Hepatocyte (in vitro differentiated cells): ENCODE data around the gene BCAS3. TPM values are rescaled to one million over a fixed set of nuclear protein-coding genes. Genes with fewer than 3 reads are reported as not detected.
"Not testable (repeated sequence)": the region's sequence is repeated elsewhere in the genome, so short reads cannot be mapped to it uniquely, and the experiment has no call there.

Experiments used
- DNase-seq: peaks from one replicate; pipeline ENCODE4 v3.0.0-alpha.2; 2016; ENCODE audit warnings: low spot score
- H2AFZ ChIP-seq: fragments of 200-600 bp; sonication (generic); 2 replicates; pipeline ENCODE4 v1.6.0; 2016; ENCODE audit warnings: antibody characterized with exemption, mild to moderate bottlenecking
- H3K27ac ChIP-seq: fragments of 200-600 bp; sonication (generic); 2 replicates; pipeline ENCODE4 v1.5.1; 2016; ENCODE audit warnings: mild to moderate bottlenecking
- H3K27me3 ChIP-seq: fragments of 200-600 bp; sonication (generic); 2 replicates; pipeline ENCODE4 v1.6.1; 2016
- H3K36me3 ChIP-seq: fragments of 200-600 bp; sonication (generic); replicated peaks from 2 replicates; pipeline ENCODE4 v1.5.1; 2016; ENCODE audit warnings: low read depth; ENCODE audit not compliant: insufficient read depth
- H3K4me1 ChIP-seq: fragments of 200-600 bp; sonication (generic); 2 replicates; pipeline ENCODE4 v1.5.1; 2016; ENCODE audit warnings: mild to moderate bottlenecking, moderate library complexity; ENCODE audit not compliant: insufficient read depth
- H3K4me2 ChIP-seq: fragments of 200-600 bp; sonication (generic); 2 replicates; pipeline ENCODE4 v1.6.0; 2016
- H3K4me3 ChIP-seq: fragments of 200-600 bp; sonication (generic); 2 replicates; pipeline ENCODE4 v1.5.1; 2016; ENCODE audit warnings: mild to moderate bottlenecking
- H3K79me2 ChIP-seq: fragments of 200-600 bp; sonication (generic); 2 replicates; pipeline ENCODE4 v1.6.0; 2017; ENCODE audit warnings: mild to moderate bottlenecking
- H3K9me2 ChIP-seq: fragments of 200-600 bp; sonication (generic); replicated peaks from 2 replicates; pipeline ENCODE4 v1.6.0; 2017; ENCODE audit warnings: mild to moderate bottlenecking; ENCODE audit not compliant: insufficient read depth
- H3K9me3 ChIP-seq: fragments of 200-600 bp; sonication (generic); 2 replicates; pipeline ENCODE4 v1.5.1; 2016; ENCODE audit warnings: low read depth, mild to moderate bottlenecking
- H4K20me1 ChIP-seq: fragments of 200-600 bp; sonication (generic); 2 replicates; pipeline ENCODE4 v1.6.0; 2016; ENCODE audit warnings: mild to moderate bottlenecking; ENCODE audit not compliant: insufficient read depth, poor library complexity, severe bottlenecking
- CTCF ChIP-seq: fragments of 200-600 bp; sonication (generic); IDR thresholded peaks from 2 replicates; pipeline ENCODE4 v1.5.1; 2016; ENCODE audit warnings: antibody characterized with exemption, mild to moderate bottlenecking; ENCODE audit not compliant: poor library complexity
- EZH2 ChIP-seq: fragments of 200-600 bp; sonication (generic); IDR thresholded peaks from 2 replicates; pipeline ENCODE4 v1.6.1; 2016; ENCODE audit warnings: antibody characterized with exemption, mild to moderate bottlenecking, borderline replicate concordance
- EZH2phosphoT487 ChIP-seq: fragments of 200-600 bp; sonication (generic); IDR thresholded peaks from one replicate; pipeline ENCODE4 v1.6.1; 2018; ENCODE audit warnings: antibody characterized with exemption, mild to moderate bottlenecking, low read depth, moderate library complexity; ENCODE audit not compliant: unreplicated experiment, severe bottlenecking
- WGBS: methylation state at CpG from one replicate; pipeline ENCODE4 v1.1.6; 2016; ENCODE audit warnings: low lambda C conversion rate; ENCODE audit errors: missing lambda C conversion rate; 5-methylcytosine and 5-hydroxymethylcytosine counted together
- polyA plus RNA-seq: library from polyadenylated mRNA; unstranded; fragments of >200 nt; fragmentation: Nextera tagmentation; extraction: Ambion mirVana; gene quantifications from 2 replicates; pipeline ENCODE4 v1.2.1, GENCODE V29; 2016
- total RNA-seq: library from RNA; depleted of rRNA; stranded (reverse); fragments of >200 nt; gene quantifications from 2 replicates; pipeline ENCODE4 v1.2.3, GENCODE V29; 2014

Gene BCAS3
- total and polyA plus RNA-seq, 2 experiments from 2014 or later: 16.5 to 58.8 TPM

GRCh38 chr17:61000911-61001310 lies 323.3 kb downstream of the BCAS3 start:
- H2AFZ ChIP-seq: no peak overlapping the region
- H3K9me2 ChIP-seq: no peaks in the 10 kb centered on the region
- no peaks in the 10 kb centered on the region for H3K4me1 ChIP-seq
- TF ChIP-seq EZH2phosphoT487 (no peak), CTCF (peak; percentile 26)
- peak; percentile 11 for DNase-seq
- H3K36me3 ChIP-seq: no peaks in the 10 kb centered on the region
- no peak overlapping the region for H3K27ac ChIP-seq
- H3K4me2 ChIP-seq: no peak overlapping the region
- no peaks in the 10 kb centered on the region for H3K27me3 ChIP-seq
- H4K20me1 ChIP-seq: no peaks in the 10 kb centered on the region
- H3K4me3 ChIP-seq: no peak overlapping the region
- WGBS: 35% methylated on average over 2 of the region's 2 CpGs
- no peaks in the 10 kb centered on the region for H3K79me2 ChIP-seq
- H3K9me3 ChIP-seq: no peaks in the 10 kb centered on the region

GRCh38 chr17:61002316-61002736 lies 324.7 kb downstream of the BCAS3 start:
- no peaks in the 10 kb centered on the region for H3K4me1 ChIP-seq
- WGBS: 0% methylated on average over 1 of the region's 1 CpG
- H3K4me2 ChIP-seq: no peak overlapping the region
- DNase-seq: peak; percentile 63
- H3K4me3 ChIP-seq: no peak overlapping the region
- no peaks in the 10 kb centered on the region for H3K9me3 ChIP-seq
- H4K20me1 ChIP-seq: no peaks in the 10 kb centered on the region
- no peaks in the 10 kb centered on the region for H3K27me3 ChIP-seq
- no peaks in the 10 kb centered on the region for H3K79me2 ChIP-seq
- no peaks in the 10 kb centered on the region for H3K36me3 ChIP-seq
- TF ChIP-seq CTCF (peak; percentile 72), EZH2 (no peak)
- no peak overlapping the region for H3K27ac ChIP-seq
- no peaks in the 10 kb centered on the region for H3K9me2 ChIP-seq
- no peak overlapping the region for H2AFZ ChIP-seq

- Histone ChIP-seq H3K4me2 (no peak overlapping the region), H3K36me3 (no peaks in the 10 kb centered on the region)
- DNase-seq: no peak
Observed at GRCh38 chr17:61005358-61005757, 327.7 kb downstream of the BCAS3 start.

GRCh38 chr17:61005958-61006357 lies 328.3 kb downstream of the BCAS3 start:
- WGBS: 94% methylated on average over 2 of the region's 3 CpGs
- not testable (repeated sequence) for H2AFZ ChIP-seq, H3K9me2 ChIP-seq, H3K27ac ChIP-seq, H4K20me1 ChIP-seq, H3K4me2 ChIP-seq, H3K4me3 ChIP-seq, H3K27me3 ChIP-seq, DNase-seq, H3K9me3 ChIP-seq, H3K79me2 ChIP-seq, H3K36me3 ChIP-seq, H3K4me1 ChIP-seq

More at GRCh38 chr17:61005358-61005757, 327.7 kb downstream of the BCAS3 start:
- Histone ChIP-seq H3K9me2 (no peaks in the 10 kb centered on the region), H3K27me3 (no peaks in the 10 kb centered on the region), H2AFZ (no peak overlapping the region), H3K4me3 (no peak overlapping the region), H3K9me3 (no peaks in the 10 kb centered on the region), H4K20me1 (no peaks in the 10 kb centered on the region), H3K27ac (no peak overlapping the region), H3K4me1 (no peaks in the 10 kb centered on the region), H3K79me2 (no peaks in the 10 kb centered on the region)
- WGBS: 98% methylated on average over 5 of the region's 5 CpGs
- TF ChIP-seq CTCF (no peak), EZH2phosphoT487 (no peak), EZH2 (no peak)
